HG03457 (cell line): Measurements from ENCODE around the gene ATP2C2.
"Not testable (repeated sequence)": the region's sequence is repeated elsewhere in the genome, so short reads cannot be mapped to it uniquely, and the experiment has no call there.

Experiments used
- ATAC-seq: cut with Tn5 transposase; IDR thresholded peaks from one replicate; pipeline ENCODE4 v1.9.1; 2021; ENCODE audit warnings: moderate number of reproducible peaks; ENCODE audit not compliant: unreplicated experiment

The ATP2C2 gene

DNA sequence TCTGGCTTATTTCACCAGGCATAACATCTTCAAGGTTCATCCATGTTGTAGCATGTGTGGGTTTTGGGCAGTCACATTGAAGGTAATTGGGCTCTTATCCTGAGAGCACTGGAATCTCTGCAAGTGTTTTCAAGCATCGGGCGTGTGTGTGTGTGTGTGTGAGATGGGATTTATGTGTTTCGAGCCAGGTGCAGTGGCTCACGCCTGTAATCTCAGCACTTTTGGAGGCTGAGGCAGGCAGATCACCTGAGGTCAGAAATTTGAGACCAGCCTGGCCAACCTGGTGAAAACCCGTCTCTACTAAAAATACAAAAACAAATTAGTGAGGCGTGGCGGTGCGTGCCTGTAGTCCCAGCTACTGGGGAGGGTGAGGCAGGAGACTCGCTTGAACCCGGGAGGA, 27.7 kb downstream of the ATP2C2 start:
- not testable (repeated sequence) for ATAC-seq

DNA sequence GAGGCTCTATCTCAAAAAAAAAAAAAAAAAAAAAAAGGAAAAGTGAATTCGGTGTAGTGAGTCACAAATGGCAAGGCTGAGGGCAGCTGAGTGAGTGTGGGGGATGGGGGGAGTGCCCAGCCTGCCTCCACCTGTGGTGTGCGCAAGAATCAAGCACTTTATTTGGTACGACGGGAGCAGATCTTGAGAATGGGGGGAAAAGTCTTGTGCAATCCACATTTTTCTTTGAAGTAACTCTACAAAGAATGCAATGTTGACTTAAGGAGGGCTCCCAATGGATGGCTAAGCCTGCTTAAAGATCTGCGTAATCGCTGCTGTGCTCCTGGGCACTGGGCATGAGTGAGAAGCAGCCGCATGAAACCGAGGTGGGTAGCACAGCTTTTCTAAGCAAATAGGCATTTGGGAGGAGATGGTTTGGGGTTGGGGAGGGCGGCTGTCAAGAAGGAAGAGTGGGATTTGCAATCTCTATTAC, 28.2 kb downstream of the ATP2C2 start:
- ATAC-seq: no peak

DNA sequence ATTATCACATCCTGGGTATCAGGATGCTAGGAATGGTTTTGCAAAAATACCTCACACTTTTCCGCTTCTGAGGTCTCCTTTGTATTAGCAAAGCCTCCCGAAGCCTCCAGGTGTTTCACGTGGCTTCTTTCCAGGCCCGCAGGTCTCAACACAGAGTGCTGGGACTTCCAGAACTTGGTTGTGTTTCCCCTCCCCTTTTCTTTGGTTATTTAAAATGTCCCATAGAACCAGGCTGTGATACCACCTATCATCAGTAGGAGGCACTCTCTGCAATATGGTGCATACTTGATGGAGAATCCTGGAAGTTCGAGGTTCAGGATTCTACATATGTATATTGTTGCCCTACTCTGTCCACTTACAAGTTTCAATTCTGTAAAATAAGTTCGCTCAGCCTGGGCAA, 28.8 kb downstream of the ATP2C2 start:
- ATAC-seq: no peak

DNA sequence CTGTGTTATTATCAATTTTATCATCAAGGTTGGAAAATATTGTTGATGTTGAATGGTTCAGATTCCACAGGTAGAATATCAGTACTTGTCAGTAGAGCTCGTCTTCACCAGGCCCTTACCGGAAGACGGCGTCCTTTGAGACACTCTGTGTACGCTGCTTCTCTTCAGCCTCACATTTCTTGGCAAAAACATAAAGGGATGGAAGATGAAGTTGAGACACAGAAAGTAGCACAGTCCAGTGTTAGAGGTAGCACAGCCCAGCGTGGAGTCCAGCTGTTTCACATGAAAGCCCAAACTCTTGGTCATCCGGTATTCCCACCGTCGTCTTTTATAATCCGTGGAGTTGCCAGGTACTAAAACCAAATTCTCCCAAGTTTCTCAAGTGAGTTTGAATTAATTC, 30.4 kb downstream of the ATP2C2 start:
- ATAC-seq: no peak

DNA sequence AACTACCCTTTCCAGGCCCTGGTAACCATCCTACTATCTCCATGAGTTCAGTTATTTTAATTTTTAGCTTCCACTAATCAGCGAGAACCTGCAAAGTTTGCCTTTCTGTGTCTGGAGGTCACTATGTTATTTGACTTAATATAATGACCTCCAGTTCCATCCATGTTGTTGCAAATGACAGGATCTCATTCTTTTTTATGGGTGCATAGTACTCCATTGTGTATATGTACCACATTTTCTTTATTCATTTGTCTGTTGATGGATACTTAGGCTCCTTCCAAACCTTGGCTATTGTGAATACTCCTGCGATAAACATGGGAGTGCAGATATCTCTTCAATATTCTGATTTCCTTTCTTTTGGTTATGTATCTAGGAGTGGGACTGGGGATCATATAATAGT, 31.6 kb downstream of the ATP2C2 start:
- ATAC-seq: not testable (repeated sequence)

DNA sequence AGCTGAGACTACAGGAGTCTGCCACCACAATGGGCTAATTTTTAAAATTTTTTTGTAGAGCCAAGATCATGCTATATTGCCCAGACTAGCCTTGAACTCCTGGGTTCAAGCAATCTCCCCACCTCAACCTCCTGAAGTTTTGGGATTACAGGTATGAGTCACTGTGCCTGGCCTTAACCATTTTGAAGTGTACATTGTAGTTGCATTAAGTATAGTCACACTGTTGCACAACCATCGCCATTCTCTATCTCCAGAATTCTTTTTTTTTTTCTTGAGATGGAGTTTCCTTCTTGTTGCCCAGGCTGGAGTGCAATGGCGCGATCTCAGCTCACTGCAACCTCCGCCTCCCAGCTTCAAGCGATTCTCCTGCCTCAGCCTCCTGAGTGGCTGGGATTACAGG, 35.1 kb downstream of the ATP2C2 start:
- ATAC-seq: not testable (repeated sequence)

DNA sequence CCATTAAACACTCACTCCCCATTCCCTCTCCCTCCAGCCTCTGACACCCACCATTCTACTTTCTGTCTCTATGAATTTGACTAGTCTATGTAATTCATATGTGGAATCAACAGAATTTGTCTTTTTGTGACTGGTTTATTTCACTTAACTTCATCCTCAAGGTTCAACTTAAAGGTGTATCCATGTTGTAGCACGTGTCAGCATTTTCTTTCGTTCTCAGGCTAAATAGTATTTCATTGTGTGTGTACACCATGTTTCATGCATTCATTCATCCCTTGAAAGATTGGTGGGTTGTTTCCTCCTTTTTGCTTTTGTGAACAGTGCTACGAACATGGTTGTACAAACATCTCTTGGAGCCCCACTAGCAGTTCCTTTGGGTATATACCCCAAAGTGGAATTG, 36.0 kb downstream of the ATP2C2 start:
- no peak for ATAC-seq

DNA sequence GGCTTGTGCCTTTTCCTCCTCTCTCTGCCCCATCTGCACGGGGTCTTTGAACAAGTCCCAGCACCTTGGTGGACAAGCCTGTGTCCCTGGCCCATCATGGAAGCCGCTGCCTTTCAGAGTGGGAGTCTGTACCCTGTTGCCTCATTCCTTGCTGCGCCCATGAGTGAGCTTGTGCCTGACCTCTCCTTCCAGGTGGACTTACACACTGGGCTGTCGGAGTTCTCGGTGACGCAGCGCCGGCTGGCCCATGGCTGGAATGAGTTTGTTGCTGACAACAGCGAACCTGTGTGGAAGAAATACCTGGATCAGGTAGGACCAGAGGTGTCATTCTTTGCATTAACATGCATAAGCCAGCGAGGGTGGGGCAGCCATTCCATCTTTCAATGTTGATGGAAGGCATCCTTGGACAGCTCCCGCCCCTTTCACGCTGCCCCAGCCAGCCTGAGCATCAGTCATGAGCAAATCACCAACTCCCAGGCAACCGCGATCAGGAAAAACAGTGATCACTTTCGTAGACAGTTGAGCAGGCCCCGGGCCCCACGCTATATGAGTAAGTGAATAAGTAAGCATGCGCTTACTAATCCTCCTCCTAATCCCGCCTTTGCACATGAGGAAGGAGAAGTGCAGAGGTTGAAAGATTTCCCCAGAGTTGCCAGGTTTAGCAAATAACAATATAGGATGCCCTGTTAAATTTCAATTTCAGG, 36.8 kb downstream of the ATP2C2 start:
- no peak for ATAC-seq

DNA sequence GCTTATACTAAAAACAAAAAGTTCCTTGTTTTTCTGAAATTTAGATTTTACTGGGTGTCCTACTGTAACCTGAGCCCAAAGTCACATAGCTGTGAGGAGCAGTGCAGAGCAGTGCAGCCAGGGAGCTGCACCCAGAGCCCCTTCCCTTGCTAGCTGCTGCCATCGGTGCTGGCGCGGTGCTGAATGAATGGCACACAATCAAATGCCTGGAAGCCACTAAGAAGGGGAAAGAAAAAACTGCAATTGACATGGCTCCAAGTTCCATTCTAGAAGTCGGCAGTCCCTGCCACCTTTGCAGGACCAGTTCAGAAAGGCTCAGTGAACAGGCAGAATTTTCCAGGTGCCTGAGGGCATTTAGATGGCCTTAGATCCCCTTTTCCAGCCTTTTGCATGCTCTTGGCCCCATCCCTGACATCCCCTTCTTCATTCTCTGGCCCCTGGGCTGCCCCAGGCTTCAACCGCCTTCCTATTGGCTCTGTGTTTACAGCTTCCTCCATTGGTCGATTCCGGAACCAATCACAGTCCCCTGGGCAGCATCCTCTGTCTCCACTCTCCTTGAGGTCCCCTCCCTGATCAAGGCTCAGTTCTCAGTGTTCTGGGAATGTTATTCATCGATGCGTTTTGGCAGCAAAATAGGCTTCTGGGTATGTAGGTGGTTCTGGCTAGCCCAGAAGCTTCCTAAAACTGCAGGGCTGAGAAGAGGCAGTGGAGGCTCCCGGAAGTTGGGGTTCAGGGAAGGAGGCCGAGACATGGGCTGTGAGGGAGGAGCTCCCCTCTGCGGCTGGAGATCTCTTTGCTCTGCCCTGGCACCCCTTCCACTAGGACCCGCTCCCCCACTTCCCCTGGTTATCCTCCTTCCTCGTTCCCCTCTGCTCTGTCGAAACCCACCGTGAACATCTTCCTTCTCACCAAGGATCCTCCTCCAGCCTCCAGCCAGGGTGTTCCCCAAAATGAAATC, 37.9 kb downstream of the ATP2C2 start:
- no peak for ATAC-seq

DNA sequence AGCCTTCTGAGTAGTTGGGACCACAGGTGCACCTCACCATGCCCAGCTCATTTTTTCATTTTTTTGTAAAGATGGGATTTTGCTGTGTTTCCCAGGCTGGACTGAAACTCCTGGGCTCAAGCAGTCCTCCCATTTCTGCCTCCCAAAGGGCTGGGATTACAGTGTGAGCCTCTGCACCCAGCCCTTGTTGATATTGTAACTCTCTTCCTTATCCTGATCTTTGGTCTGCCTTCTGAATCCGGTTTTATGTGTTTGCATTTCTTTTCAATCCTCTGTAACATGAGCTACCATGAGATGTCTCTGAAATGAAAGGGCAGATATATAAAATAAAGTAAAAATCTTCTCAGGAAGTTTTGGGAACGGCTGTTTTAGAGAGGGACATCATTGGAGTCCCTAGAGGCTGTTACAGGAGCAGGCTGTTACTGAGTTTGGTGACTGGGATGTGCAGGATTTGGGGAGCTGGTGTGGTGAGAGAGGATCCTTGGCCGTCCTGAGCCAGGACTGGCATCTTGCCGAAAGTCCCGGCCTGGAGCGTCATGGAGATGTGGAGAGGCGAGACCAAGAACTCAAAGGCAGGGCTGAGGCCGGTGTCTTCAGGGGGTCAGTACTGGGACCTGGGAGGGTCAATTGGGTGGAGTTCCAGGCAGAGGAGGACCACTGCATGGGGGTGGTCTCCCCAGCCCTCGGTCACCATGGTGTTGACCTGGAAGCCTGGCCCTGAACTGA, 39.4 kb downstream of the ATP2C2 start:
- no peak for ATAC-seq

DNA sequence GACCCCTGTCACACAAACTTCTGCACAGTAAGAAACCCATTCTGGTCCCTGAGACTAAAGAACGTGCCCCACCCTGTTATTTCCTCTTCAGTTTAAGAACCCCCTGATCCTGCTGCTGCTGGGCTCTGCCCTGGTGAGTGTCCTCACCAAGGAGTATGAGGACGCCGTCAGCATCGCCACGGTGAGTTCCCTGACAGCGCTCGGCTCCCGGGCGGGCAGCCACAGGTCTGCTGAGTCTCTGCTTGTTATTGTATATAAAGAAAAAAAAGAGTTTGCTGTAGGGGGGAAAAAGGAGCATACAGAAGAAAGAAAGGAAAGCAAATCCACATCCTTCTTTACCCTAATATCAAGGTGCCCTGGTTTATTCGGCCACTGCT, 40.0 kb downstream of the ATP2C2 start:
- no peak for ATAC-seq

DNA sequence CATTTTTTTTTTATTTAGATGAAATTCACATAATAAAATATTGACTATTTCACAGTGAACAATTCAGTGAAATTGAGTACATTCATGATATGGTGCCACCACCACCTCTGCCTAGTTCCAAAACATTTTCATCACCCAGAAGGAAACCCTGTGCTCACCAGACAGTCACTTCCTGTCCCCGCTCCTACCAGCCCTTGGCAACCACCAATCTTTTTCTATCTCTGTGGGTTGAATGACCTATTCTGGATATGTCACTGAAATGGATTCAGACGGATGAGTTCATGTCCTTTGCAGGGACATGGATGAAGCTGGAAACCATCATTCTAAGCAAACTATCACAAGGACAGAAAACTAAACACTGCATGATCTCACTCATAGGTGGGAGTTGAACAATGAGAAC, 40.5 kb downstream of the ATP2C2 start:
- ATAC-seq: no peak

DNA sequence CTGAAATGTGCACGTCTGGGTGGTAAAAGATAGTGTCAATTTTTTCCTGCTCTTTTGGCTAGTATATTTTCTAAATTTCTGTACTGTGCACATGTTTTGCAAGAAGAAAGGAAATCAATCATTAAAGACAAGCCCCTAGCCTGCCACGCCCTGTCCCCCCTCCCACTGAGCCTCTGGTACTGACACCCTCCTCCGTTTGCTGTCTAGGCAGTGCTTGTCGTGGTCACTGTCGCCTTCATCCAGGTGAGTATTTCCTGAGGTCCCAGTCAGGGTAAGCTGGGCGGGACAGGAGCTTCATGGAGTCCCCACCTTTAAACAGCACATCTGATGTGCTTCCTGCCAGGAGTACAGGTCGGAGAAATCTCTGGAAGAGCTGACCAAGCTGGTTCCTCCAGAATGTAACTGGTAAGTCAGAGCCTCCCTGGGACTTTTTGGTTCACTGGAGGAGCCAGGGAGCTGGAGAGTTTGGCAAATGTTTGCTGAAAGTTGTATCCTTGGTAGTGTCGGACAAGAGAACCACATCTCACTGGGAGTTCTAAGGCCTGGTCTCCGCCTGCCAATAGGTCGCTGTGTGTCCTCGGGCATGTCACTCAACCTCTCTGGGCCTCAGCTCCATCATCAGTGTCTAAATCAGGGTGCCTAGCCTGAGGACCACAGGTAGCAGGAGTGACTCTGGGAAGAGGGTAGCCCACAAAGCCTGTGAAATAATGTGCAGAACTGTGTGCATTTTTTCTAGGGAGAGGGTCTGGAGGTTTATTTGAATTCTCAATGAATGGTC, 42.2 kb downstream of the ATP2C2 start:
- no peak for ATAC-seq

DNA sequence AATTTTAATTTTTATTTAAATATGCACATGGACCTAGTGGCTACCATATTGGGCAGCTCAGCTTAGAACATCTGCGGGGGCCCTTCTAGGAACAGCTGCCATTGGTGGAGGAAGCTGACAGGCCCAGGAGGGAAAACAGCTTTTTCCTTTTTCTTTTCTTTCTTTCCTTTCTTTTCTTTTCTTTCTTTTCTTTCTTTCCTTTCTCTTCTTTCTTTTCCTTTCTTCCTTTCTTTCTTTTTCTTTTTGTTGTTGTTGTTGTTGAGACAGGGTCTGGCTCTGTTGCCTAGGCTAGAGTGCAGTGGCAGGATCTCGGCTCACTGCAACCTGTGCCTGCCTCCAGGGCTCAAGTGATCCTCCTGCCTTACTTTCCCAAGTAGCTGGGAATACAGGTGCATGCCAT, 43.4 kb downstream of the ATP2C2 start:
- ATAC-seq: no peak

DNA sequence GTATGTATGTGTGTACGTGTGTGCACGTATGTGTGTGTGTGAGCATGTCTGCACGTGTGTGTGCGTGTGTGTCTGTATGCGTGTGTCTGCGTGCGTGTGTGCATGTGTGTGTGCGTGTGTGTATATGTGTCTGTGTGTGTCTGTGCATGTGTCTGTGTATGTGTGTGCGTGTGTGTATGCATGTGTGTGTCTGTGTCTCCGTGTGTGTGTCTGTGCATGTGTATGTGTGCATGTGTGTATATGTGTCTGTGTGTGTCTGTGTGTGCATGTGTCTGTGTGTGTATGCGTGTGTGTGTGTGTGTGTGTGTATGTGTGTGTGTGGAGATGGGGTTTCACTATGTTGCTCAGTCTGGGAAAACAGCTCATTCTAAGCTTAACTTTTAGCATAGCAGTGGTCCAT, 43.9 kb downstream of the ATP2C2 start:
- no peak for ATAC-seq

DNA sequence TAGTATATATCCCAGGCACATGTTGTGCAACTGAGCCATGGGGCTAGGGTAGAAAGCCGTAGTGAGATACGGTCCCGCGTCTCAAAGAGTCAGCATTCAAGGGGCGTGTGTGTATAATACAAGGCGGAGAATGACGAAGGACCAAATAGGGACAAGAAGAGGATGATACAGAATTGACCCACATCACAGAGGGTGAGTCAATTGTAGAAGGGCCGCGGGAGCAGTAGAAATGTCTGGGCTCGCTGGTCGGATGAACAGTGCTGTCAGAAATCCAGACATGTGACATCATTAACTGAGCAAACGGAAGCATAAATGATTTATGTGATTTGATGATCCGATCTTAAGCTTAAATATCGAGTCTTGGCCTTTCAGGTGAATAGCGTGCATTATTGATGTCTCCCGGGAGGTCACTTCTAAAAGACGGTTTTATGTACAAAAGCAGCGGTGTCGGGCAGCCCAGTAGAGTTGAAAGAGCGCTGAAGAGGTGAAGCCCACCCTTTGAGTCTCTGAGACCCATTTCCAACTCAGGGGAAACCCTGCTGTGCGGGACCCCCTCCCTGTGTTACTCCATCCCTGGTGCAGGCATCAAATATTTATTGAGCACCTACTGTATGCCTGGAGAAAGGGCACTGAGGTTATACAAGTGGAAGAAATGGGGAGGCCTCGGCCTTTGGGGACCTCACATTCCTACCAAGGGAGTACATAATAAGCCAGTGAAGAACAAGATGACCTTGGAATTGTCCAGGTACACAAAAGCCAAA, 45.1 kb downstream of the ATP2C2 start:
- ATAC-seq: no peak

DNA sequence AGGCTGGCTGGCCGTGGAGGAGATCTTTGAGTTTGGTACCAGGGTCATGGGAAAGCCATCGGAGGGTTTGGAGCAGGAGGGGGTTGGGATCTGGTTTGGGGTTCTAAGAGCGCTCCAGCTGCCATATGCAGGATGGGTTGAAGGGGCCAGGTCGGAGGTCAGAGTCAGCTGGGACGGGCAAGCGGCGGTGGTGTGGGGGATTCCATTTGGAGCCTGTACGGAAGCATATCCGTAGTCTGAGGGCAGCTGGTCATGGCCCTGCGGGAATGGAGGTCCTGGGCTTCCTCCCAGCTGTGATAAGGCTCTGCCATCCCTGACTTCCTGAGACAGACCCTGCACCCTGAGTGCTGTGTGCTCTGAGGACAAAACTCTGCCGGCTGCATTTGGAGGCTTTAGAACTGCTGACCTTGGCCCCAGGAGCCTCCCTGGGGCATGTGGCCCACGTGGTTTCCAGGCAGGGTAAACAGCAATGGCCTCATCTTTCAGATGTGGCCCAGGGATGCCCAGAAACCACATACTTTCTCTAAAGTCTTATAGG, 46.5 kb downstream of the ATP2C2 start:
- no peak for ATAC-seq

DNA sequence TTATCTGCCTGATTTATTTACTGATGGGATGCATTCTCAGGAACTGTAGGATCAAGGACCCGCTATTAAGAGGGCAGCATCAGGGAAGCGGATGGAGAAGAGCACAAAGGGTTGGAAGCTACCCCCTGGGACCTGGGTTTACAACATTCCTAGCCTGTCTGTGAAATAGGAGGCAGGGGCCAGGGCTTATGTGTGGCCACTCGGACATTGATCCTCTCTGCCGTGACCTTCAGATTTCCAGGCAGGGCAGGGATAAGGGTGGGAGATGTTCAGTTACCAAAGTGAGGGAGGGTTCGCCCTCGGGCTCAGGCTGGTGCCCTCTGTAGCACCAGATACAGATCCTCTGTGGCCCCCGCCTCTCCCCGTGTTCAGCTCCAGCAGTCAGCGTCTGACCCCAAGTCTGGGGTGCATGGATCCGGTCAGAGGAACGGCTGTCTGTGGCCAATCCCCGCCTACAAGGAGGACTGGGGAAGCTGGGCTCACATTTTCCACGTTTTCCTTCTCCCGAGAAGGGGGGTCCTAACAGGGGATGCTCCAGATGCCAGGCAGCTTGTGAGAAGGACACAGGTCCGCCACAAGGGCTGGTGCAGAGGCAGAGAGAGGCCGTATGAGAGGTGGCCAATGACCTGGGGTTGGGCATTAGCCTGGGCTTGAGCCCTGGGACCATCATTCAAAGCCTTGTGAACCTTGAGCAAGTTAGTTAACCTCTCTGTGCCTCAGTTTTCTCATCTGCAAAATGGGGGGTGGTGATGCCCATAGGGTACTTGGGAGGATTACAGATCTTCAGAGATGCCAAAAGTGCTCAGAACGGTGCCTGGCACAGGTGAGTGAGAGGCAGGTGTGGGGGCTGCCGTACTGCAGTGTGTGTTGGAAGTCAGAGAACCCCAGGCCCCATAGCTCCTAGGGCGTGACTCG, 48.3 kb downstream of the ATP2C2 start:
- no peak for ATAC-seq
